Caco-2 (cell line): Measurements from ENCODE around the gene HES6. TPM values are rescaled to one million over a fixed set of nuclear protein-coding genes. Genes with fewer than 3 reads are reported as not detected.

Source experiments
- BruUV-seq: library from RNA; stranded (reverse); fragments of 400-500 nt; replicated peaks from 2 replicates; lab custom pipeline; 2021; lab: Mats Ljungman, UMichigan
- CTCF ChIA-PET: fragments of 300-600 bp; sonication (Branson Sonifier 250); formaldehyde crosslinking; loops from one replicate; lab custom pipeline; 2022; ENCODE audit warnings: antibody characterized with exemption; lab: Charles Lee
- POLR2A ChIA-PET: fragments of 300-600 bp; sonication (Branson Sonifier 250); formaldehyde crosslinking; loops from one replicate; lab custom pipeline; 2022; ENCODE audit warnings: antibody characterized with exemption; lab: Charles Lee
- DNase-seq, 2 experiments: peaks; one replicate each; pipeline versions ENCODE4 v3.0.0 to v3.0.0-alpha.2; 2020 to 2022
- H3K27me3 ChIP-seq: replicated peaks from 2 replicates; pipeline ENCODE4 v1.6.0; 2011; ENCODE audit warnings: low read length; ENCODE audit not compliant: control insufficient read depth, insufficient read depth
- H3K36me3 ChIP-seq: 2 replicates; pipeline ENCODE4 v1.5.1; 2011; ENCODE audit warnings: low read length; ENCODE audit not compliant: control insufficient read depth, insufficient read depth
- H3K4me1 ChIP-seq: fragments of 250-450 bp; sonication (Bioruptor Pico); 2 replicates; pipeline ENCODE4 v1.5.1; 2020; ENCODE audit warnings: mild to moderate bottlenecking
- H3K4me3 ChIP-seq: 2 replicates; pipeline ENCODE4 v1.5.1; 2011; ENCODE audit warnings: low read depth, mild to moderate bottlenecking, control low read depth, low read length
- H3K9me3 ChIP-seq: fragments of 250-450 bp; sonication (Bioruptor Pico); 2 replicates; pipeline ENCODE4 v1.5.1; 2020; ENCODE audit warnings: mild to moderate bottlenecking, moderate library complexity
- H3K27ac Mint-ChIP-seq: one replicate; pipeline ENCODE4 v1.8.0; 2022; ENCODE audit warnings: mixed read lengths; ENCODE audit not compliant: unreplicated experiment
- H3K27me3 Mint-ChIP-seq: one replicate; pipeline ENCODE4 v1.8.0; 2022; ENCODE audit warnings: mixed read lengths; ENCODE audit not compliant: insufficient read depth, unreplicated experiment
- H3K36me3 Mint-ChIP-seq: one replicate; pipeline ENCODE4 v1.8.0; 2022; ENCODE audit warnings: mild to moderate bottlenecking, mixed read lengths; ENCODE audit not compliant: insufficient read depth, unreplicated experiment
- H3K4me1 Mint-ChIP-seq: one replicate; pipeline ENCODE4 v1.8.0; 2022; ENCODE audit warnings: low read depth, mixed read lengths; ENCODE audit not compliant: unreplicated experiment
- H3K4me3 Mint-ChIP-seq: one replicate; pipeline ENCODE4 v1.8.0; 2022; ENCODE audit warnings: mild to moderate bottlenecking, moderate library complexity, mixed read lengths; ENCODE audit not compliant: unreplicated experiment
- H3K9me3 Mint-ChIP-seq: one replicate; pipeline ENCODE4 v1.8.0; 2022; ENCODE audit warnings: mixed read lengths; ENCODE audit not compliant: unreplicated experiment
- CTCF ChIP-seq, 2 experiments: fragments of 200-600 bp in 1 of 2; IDR thresholded peaks; 1 replicate in 1 of 2; 2 replicates in 1 of 2; pipeline versions ENCODE4 v1.5.1 to v1.8.0; 2011 to 2022; ENCODE audit warnings: antibody characterized with exemption in 1 of 2, control low read depth in 1 of 2, inconsistent platforms in 1 of 2, low read depth in 1 of 2, low read length in 1 of 2, mild to moderate bottlenecking in 1 of 2, moderate library complexity in 1 of 2; ENCODE audit not compliant: insufficient read depth in 1 of 2, severe bottlenecking in 1 of 2, unreplicated experiment in 1 of 2
- intact Hi-C: fragments of 100-400 bp; cut with micrococcal nuclease; formaldehyde crosslinking; loops from one replicate; pipeline ENCODE4 v1.10.0; 2022; ENCODE audit not compliant: unreplicated experiment
- total RNA-seq: library from RNA; stranded (reverse); gene quantifications from 2 replicates; pipeline ENCODE4 v1.2.3, GENCODE V29; 2022

HES6 gene
- total RNA-seq, 1 experiment from 2014 or later: 22.1 TPM

- H3K4me3 Mint-ChIP-seq: peak overlapping the region; percentile 85
- Histone ChIP-seq H3K4me3 (peak overlapping the region; percentile 92), H3K4me1 (peaks cover 31% of the 10 kb centered on the region), H3K9me3 (no peaks in the 10 kb centered on the region), H3K27me3 (no peaks in the 10 kb centered on the region), H3K36me3 (no peaks in the 10 kb centered on the region)
- no peaks in the 10 kb centered on the region for H3K9me3 Mint-ChIP-seq
- CTCF ChIA-PET: no interaction called here
- H3K27ac Mint-ChIP-seq: peak overlapping the region; percentile 91
- H3K27me3 Mint-ChIP-seq: no peaks in the 10 kb centered on the region
- peaks cover 17% of the 10 kb centered on the region for H3K36me3 Mint-ChIP-seq
- no TSS peak for BruUV-seq
- H3K4me1 Mint-ChIP-seq: peaks cover 10% of the 10 kb centered on the region
- TF ChIP-seq CTCF (IDR thresholded peaks at IDR 0.05; ENCODE audit: insufficient read depth in 1 of 2, low read depth in 1 of 2, low read length in 1 of 2, severe bottlenecking in 1 of 2, unreplicated experiment in 1 of 2): peak; percentile 34 to 48
- intact Hi-C loops: loop anchor here (2.0 kb wide), 1 partner anchor 16 kb away; no protein-coding TSS in a partner anchor
- DNase-seq: peak; percentile 94 to 97
- POLR2A ChIA-PET: interaction anchor here (0.6 to 1.1 kb wide), 2 partner anchors 25 kb away, joined by 3 read pairs; no protein-coding TSS in a partner anchor
Measured at GRCh38 chr2:238288650-238289573, 49.1 kb upstream of the HES6 start.

GRCh38 chr2:238287737-238288649 is 48.2 kb upstream of the HES6 start, which contains the start of gene PER2:
TSS of gene PER2 (minus strand) at chr2:238288610. CDS start at chr2:238277936, 10,674 bp downstream.
- intact Hi-C loops: loop anchor here (2.0 kb wide), 1 partner anchor 17 kb away; no protein-coding TSS in a partner anchor
- Histone ChIP-seq H3K36me3 (no peaks in the 10 kb centered on the region), H3K9me3 (no peaks in the 10 kb centered on the region), H3K27me3 (no peaks in the 10 kb centered on the region), H3K4me1 (peaks cover 31% of the 10 kb centered on the region), H3K4me3 (peak within 1 kb of the TSS; percentile 92)
- peak in 1 of 2 experiments; percentile 9 for TF ChIP-seq CTCF (IDR thresholded peaks at IDR 0.05; ENCODE audit: insufficient read depth in 1 of 2, low read depth in 1 of 2, low read length in 1 of 2, severe bottlenecking in 1 of 2, unreplicated experiment in 1 of 2)
- Mint-ChIP-seq H3K9me3 (no peaks in the 10 kb centered on the region), H3K4me3 (peak within 1 kb of the TSS; percentile 85), H3K36me3 (peaks cover 17% of the 10 kb centered on the region), H3K27ac (peak within 1 kb of the TSS; percentile 91), H3K27me3 (no peaks in the 10 kb centered on the region), H3K4me1 (peaks cover 10% of the 10 kb centered on the region)
- peak; percentile 66 to 79 for DNase-seq
- CTCF ChIA-PET: interaction anchor here (1.8 kb wide), 1 partner anchor 24 kb away, joined by 8 read pairs; no protein-coding TSS in a partner anchor
- POLR2A ChIA-PET: interaction anchor here (0.6 to 1.1 kb wide), 2 partner anchors 24 to 48 kb away, joined by 3 read pairs; no protein-coding TSS in a partner anchor
- no TSS peak for BruUV-seq
